Neural progenitor cell (in vitro differentiated cells): Measurements from ENCODE around the gene C22orf23.

Experiments
- EZH2 ChIP-seq: fragments of 200-600 bp; sonication (generic); IDR thresholded peaks from 2 replicates; pipeline ENCODE4 v1.6.1; 2017; ENCODE audit warnings: antibody characterized with exemption, mild to moderate bottlenecking, moderate library complexity
- EZH2phosphoT487 ChIP-seq: fragments of 200-600 bp; sonication (generic); IDR thresholded peaks from 2 replicates; pipeline ENCODE4 v1.6.1; 2017; ENCODE audit warnings: antibody characterized with exemption
- TF ChIP-seq, protein P1 (sequence below): fragments of 200-600 bp; sonication (generic); IDR thresholded peaks from 2 replicates; pipeline ENCODE4 v1.5.1; 2017; ENCODE audit warnings: antibody characterized with exemption, mild to moderate bottlenecking

- TF ChIP-seq, protein P1, sequence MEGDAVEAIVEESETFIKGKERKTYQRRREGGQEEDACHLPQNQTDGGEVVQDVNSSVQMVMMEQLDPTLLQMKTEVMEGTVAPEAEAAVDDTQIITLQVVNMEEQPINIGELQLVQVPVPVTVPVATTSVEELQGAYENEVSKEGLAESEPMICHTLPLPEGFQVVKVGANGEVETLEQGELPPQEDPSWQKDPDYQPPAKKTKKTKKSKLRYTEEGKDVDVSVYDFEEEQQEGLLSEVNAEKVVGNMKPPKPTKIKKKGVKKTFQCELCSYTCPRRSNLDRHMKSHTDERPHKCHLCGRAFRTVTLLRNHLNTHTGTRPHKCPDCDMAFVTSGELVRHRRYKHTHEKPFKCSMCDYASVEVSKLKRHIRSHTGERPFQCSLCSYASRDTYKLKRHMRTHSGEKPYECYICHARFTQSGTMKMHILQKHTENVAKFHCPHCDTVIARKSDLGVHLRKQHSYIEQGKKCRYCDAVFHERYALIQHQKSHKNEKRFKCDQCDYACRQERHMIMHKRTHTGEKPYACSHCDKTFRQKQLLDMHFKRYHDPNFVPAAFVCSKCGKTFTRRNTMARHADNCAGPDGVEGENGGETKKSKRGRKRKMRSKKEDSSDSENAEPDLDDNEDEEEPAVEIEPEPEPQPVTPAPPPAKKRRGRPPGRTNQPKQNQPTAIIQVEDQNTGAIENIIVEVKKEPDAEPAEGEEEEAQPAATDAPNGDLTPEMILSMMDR: no peak
- TF ChIP-seq EZH2: no peak
- no peak for TF ChIP-seq EZH2phosphoT487
These were observed 37.5 kb upstream of the C22orf23 start for GRCh38 chr22:37990862-37991261.
